Gastrocnemius medialis (tissue), 4 donors: ENCODE results near the gene SNRPF.
A peak's percentile ranks its signal among the peaks of the same experiment; 100 is the strongest.

Experiments used
- POLR2A ChIP-seq, 2 donors: fragments of 450-650 bp; IDR thresholded peaks; one replicate each; pipeline ENCODE4 v1.6.1; 2017; ENCODE audit warnings: antibody characterized with exemption in 2 of 2, mild to moderate bottlenecking in 2 of 2, moderate library complexity in 2 of 2
- TF ChIP-seq, protein P1 (sequence below), 5 experiments: fragments of 450-650 bp in 3 of 5; fragments of 200-600 bp in 2 of 5; sonication (generic) in 2 of 5; IDR thresholded peaks in 4 of 5; conservative IDR thresholded peaks in 1 of 5; 1 replicate in 4 of 5; 2 replicates in 1 of 5; pipeline ENCODE4 v1.5.1; 2016 to 2019; ENCODE audit warnings: antibody characterized with exemption in 5 of 5, mild to moderate bottlenecking in 3 of 5, moderate library complexity in 3 of 5

DNA sequence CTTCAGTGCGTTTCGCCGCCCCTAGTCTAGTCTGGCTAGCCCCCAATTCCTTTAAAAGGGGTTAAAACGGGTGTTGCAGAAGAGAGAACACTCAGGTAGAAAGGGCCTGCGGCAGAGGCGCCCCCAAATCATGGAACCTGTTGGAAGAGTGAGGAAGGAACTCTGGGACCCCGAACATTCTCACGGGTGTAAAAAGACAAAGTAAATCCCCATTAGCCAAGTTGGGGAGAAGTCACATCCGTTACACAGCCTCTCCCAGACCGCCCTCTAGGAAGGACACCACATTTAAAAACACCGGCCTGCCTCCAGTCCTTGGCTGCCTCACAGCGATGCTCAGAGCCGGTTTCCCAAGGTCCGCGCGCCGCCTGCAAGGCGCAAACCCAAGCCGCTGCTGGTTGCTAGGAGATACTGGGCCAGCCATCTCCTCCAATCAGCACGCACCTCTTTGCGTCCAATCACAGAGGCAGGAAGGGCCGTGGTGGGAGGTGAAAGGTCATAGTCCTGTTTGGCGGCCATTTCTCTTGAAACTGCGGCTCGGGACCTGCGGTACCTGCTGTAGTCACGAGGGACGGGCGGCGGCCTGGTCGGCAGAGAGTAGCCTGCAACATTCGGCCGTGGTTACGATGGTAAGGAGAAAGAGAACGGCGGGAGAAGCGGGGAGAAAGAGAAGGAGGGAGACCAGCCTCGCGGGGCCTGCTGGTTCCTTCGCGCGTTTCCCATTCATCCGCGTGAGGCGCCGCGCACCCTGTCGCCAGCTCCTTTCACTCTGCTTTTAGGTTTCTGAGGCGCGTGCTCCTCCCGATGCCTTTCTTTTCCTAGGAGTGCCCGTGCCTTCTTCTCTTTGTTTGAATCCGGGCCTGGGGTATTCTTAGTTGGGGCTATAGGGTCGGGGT lies at the start of gene SNRPF:
- TF ChIP-seq, protein P1, sequence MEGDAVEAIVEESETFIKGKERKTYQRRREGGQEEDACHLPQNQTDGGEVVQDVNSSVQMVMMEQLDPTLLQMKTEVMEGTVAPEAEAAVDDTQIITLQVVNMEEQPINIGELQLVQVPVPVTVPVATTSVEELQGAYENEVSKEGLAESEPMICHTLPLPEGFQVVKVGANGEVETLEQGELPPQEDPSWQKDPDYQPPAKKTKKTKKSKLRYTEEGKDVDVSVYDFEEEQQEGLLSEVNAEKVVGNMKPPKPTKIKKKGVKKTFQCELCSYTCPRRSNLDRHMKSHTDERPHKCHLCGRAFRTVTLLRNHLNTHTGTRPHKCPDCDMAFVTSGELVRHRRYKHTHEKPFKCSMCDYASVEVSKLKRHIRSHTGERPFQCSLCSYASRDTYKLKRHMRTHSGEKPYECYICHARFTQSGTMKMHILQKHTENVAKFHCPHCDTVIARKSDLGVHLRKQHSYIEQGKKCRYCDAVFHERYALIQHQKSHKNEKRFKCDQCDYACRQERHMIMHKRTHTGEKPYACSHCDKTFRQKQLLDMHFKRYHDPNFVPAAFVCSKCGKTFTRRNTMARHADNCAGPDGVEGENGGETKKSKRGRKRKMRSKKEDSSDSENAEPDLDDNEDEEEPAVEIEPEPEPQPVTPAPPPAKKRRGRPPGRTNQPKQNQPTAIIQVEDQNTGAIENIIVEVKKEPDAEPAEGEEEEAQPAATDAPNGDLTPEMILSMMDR (IDR thresholded peaks at IDR 0.05 in 4 of 5, conservative IDR thresholded peaks at IDR 0.05 in 1 of 5): peak in 3 of 5 experiments; percentile 18 to 35 (median 31)
- peak in 1 of 2 donors; percentile 21 for TF ChIP-seq POLR2A (IDR thresholded peaks at IDR 0.05)
